CD4-positive, alpha-beta T cell treated with Interleukin-10 for 1 hour (primary cell): ENCODE measurements around the gene PRKCZ.
A peak's percentile ranks its signal among the peaks of the same experiment; 100 is the strongest.

Source experiments
- DNase-seq: peaks from one replicate; pipeline ENCODE4 v3.0.0-alpha.2; 2020

PRKCZ gene

DNA sequence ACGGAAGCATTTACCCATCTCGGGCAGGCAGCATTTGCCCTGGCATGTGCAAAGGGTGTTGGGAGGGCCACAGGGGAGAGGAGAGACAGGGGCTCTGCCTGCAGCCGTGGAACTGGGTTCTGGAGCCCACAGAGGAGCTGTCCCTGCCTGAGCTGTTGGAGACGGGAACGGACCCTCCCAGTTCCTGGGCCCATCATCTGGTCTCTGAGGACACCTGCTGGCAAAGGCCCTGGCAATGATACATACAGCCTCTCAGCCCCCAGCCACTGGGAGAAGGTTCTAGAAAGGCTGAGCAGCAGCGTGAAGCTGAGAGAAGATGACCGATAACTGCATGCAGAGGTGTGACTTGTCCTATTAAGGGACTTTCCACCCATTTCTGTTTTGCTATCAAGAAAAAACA, 113.0 kb downstream of the PRKCZ start:
- no peak for DNase-seq

DNA sequence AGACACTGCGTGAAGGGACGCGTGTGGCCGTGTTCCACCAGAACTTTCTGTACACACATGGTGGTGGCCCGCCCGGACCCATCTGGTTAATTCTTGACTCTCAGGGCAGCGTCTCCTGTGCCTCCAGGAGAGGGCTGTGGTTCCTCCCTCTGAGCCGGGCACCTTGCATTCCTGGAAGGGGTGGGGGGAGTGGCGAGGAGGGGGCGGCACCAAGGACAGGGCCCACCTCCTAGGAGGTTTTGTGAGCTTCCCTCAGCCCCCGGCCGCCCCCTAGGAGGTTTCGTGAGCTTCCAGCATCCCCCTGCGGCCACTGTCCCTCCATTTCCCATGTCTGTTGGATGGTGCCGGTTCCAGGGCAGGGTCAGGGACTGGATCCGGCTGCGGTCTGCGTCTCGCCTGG, 115.4 kb downstream of the PRKCZ start:
- DNase-seq, result no peak

DNA sequence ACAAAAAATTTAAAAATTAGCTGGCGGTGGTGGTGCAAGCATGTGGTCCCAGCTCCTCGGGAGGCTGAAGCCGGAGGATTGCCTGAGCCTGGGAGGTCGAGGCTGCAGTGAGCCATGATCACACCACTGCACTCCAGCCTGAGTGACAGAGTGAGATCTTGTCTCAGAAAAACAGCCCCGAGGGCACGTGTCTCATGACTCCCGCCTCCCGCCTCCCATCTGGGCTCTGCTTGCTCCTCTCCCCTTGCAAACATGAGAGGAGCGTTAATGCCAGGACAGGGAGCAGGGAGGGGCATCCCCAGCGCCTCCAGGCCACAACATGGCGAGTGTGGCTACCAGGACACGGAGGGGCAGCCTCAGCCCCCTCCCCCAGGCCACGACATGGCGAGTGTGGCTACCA, 116.0 kb downstream of the PRKCZ start:
- DNase-seq, result no peak

DNA sequence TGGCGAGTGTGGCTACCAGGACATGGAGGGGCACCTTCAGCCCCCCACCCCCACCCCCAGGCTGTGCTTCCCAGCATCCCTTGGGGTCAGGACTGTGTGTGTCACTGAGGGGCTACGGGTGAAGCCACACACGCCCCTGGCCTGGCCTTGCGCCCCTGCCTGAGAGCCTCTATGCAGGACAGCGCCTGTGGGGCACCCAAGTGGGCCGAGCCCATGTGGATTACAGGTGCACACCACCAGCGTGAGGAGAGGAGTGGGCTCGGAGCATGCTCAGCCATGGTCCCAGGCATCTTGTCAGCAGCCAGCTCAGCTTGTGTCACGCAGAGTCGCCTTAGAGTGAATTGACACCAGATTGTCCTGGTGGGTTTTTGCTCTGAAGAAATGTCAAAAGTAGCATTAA, 116.5 kb downstream of the PRKCZ start:
- DNase-seq, result no peak

DNA sequence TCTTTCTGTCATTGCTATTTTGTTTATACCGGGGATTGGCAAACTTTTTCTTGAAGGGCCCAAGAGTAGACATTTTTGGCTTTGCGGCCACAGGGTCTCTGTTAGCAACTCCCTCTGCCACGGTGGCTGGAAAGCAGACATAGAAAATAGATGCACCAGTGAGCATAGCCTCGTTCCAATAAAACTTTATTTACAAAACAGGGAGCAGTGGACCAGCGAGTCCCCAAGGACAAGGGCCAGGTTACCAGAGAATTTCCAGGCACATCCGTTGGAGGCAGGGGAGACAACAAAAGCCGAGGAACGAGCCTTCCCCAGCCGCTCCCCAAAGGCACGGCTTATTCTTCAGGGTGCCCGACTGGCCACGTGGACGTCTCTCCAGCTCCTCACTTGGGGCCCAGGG, 117.9 kb downstream of the PRKCZ start:
- DNase-seq, result no peak

DNA sequence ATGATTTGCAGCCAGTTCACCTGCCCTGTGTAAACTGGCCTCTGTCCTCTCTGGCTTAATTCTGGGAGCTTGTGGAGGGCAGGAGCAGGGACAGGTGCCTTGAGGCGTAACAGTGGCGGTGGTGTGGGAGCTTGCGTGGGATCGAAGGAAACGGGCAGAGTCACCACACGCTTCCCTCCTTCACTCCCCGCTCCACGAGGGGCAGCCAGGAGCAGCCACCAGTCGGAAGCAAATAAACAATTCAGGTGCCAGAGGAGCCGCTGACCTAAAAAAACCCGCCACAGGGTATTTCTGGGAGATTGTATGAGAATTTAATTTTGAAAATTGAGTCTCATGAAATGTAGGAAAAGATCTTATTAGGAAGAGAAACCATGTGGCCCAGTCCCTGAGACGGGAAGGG, 118.3 kb downstream of the PRKCZ start:
- DNase-seq, result no peak

DNA sequence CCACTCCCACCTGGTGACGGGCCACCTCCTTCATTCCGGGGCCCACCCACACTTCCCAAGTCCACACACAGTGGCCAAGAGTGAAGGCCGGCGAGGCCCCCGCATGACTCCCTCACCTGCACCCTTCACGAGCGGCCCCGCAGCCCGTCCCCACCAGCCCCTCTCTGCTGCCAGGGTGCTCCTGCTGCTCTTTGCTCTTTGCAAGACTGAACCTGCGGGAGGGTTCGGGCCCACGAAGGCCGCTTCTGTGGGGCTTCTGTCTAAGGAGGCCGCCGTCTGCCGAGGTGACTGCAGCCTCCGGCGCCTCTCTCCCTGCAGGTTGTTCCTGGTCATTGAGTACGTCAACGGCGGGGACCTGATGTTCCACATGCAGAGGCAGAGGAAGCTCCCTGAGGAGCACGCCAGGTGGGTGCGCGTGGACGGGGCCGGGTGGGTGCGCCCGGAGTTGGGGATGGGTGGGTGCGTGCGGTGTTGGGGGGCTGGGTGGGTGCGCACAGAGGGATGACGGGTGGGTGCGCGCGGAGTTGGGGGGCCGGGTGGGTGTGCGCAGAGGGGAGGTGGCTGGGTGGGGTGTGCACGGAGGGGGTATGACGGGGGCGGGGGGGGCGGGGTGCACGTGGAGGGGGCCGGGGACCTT, 119.1 kb downstream of the PRKCZ start:
- DNase-seq, result no peak

DNA sequence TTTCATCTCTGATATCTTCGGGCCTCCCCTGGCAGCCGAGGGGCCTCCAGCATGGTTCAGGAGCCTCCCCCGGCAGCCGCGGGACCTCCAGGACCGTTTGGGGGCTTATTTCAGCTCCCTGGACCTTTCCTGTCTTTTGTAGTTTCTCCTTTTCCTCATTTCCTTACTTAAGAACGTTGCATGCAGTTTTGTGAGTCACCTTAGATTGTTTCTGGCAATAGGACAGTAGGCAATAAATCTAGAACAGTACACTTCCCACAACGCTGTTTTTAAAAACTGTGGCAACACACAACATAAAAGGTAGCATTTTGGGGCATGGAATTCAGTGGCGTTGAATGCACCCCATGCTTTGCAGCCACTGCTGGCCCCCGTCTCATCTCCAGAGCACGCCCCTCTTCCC, 120.0 kb downstream of the PRKCZ start:
- DNase-seq, result no peak

DNA sequence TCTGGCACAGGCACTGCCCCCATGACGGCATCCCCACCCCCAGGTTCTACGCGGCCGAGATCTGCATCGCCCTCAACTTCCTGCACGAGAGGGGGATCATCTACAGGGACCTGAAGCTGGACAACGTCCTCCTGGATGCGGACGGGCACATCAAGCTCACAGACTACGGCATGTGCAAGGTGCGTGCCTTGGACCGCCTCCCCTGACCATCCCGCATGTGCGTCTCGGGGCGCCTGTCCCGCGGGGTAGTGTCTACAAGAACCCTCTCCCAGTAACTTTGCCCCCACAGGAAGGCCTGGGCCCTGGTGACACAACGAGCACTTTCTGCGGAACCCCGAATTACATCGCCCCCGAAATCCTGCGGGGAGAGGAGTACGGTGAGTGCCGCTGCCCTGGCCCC, 121.8 kb downstream of the PRKCZ start:
- no peak for DNase-seq

DNA sequence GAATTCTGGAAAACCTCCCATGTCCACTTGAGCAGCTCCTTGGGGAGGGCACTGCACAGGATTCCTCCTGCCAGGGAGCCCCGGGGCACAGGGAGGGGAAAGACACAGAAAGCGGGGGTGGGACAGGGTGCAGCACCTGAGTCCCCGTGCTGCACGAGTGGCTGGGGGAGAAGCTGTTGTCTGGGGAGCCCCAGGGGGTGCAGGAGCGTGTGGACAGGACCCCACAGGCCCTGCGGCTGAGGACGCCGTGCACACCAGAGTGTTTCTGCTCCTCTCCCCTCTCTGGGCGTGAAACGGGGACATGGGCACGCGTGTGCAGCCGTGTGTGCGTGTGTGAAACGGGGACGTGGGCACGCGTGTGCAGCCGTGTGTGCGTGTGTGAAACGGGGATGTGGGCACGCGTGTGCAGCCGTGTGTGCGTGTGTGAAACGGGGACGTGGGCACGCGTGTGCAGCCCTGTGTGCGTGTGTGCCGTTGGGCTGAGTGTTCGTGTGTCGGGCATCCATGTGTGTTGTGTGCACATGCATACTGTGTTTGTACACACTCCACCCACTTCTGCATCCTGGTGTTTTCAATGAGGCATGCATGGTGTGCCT, 122.4 kb downstream of the PRKCZ start:
- no peak for DNase-seq

DNA sequence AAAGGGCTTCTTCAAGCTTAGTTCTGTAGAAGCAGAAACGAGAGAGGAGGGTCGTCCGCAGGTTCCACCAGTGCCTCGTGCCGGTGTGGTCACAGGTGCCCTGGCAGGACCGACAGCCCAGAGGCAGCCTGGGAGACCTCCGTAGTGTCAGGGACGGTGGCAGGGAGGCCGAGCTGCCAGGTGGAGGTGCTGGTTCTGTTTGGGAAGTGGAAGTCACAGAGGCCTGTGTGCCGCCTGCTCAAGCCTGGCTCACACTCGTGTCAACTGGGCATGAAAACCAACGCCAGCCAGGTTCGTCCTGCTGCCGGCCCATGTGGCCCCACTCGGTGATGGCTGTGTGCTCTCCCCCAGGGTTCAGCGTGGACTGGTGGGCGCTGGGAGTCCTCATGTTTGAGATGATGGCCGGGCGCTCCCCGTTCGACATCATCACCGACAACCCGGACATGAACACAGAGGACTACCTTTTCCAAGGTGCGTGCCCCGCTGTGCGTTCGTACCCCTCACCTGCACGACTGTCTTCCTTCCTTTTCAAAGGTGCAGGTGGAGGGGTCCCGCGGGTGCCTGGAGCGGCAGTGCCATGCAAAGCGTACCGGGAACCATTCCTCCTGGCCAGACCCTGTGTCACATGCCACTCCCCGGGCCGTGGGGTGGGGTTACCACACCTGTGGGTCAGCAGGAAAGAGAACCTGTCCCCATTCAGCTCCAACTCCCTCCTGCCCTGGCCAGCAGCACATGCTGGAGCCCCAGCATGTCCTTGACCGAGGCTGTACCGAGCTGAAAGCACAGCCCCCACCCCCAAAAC, 123.5 kb downstream of the PRKCZ start:
- no peak for DNase-seq

DNA sequence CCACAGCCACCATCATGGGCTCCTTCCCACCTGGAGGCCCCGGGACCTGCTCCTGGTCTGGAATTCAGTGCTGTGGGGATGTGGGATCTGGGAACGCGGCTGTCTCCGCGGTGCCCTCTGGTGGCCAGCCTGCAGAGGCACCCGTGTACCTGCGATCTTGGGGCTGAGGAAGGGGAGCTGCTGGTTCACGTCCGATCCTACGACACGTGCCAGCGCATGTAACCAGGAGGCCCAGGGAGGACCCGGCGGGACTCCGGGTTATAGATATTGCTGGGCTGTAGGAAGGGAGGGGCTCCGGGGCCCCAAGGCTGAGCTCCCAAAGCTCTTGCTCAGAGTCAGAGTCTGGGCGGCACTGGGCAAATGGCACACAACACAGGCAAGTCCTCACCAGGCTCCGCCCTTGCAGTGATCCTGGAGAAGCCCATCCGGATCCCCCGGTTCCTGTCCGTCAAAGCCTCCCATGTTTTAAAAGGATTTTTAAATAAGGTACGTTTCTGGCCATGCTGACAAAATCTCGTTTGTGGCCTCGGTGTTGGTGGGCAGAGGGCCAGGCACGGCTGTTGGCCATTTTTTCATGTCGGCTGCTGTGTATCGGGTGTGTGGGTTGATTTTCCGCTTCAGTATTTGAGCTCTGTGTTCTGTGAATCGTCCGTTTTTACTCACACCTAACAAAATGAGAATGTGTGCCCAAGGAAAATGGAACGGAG, 124.3 kb downstream of the PRKCZ start:
- DNase-seq, result peak; percentile 40

DNA sequence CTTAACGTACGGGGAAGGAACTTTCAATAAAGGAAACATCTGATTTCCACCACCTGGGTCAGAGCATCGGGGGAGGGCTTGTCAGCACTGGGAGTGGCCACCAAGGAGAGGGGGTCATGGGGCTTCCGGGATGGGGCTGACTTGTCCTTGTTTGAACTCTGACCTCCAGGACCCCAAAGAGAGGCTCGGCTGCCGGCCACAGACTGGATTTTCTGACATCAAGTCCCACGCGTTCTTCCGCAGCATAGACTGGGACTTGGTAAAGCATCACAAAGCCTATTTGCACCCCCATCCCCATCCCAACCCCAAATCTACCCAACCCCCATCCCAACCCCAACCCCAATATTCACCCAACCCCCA, 124.8 kb downstream of the PRKCZ start:
- no peak for DNase-seq

DNA sequence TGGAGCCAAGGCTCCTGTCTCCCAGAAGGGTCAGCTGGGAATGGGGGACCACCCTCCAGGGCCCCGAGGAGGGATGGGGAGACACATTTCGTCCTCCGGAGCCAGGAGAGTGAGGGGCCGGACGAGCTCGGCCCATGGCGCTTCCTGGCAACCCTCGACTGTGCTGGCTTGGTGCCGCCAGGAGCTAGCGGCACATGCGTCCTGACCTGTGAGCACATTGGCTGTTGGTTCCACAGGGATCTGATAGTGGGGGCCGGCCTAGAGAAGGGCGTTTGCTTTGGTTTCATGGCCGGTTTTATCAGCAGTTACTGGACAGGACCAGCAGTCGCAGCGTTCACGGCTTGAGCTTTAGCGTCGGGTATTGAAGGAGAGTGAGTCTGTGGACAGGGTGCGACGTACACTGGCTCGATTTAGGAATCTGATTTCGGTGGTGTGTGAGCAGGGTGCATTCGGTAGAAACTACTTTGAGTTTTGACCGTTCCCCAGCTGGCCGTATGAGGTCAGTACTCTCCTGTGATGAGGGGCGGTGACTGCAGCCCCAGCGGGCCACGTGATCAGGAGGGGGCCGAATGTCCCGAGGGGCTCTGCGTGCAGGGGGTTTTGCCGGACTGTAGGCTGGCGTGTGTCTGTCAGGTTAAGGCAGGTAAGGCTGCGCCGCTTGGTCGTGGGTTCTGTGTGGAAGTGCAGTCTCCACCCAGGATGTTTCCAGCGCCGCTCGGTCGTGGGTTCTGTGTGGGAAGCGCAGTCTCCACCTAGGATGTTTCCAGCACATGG, 125.7 kb downstream of the PRKCZ start:
- DNase-seq, result no peak

DNA sequence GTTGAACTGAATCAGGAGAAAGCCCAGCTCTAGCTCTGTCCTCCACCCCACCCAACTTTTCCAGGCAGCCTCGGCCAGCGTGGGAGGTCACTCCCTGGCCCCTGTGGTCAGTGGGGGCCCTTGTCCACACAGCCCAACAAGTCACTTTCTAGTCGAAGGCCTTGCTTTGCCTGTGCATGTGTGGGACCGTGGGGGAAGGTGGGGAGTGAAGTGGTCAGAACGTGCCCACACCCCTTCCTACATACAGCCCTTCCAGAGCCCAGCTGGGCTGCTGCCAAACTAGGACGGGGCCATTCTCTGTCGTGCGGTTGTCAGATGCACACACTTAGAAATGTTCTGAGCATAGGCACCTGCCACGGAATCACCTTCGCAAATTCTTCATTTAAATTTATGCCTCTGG, 126.4 kb downstream of the PRKCZ start:
- DNase-seq, result no peak

DNA sequence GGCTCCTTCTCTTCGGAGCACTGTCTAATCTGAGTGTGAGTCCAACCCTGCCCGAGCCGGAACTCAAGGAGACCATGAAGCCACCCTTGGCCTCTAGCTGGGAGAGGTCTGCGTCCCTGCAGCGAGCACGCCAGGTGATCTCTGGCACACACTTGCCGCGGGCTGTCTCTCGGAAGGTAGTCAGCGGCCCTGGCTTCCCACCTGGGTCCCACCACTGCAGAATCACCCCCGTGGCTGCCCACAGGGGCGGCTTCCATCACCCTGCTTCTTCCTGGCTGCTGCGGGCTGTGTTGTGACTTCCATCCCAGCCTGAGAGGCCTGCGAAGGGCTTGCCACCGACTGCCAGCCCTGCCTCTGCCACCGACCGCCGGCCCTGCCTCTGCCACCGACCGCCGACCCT, 127.3 kb downstream of the PRKCZ start:
- no peak for DNase-seq

DNA sequence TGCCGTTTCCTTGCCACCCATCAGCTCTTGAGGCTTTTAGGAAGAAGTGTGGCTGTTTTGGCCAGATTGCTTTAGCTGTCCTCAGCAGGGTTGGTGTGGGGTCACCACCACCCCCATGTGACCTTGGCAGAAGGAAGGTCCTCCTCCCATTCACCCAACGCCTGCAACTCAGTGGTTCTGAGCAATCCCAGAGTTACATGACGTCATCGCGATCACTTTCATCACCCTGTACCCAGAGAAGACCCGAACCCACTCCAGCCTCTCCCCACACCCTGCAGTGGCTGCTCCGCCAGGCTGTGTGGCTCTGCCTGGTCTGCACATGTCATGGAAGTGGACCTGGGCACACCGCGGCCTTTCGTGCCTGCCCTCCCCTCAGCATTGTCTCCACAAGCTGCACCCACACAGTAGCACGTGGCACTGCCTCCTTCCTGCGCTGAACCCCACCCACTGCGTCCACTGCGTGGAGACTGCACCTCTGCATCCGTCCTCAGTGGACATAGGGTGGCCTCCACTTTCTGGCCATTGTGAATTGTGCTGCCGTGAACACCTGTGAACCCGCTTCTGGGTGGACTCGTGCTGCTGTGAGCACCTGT, 127.8 kb downstream of the PRKCZ start:
- no peak for DNase-seq

DNA sequence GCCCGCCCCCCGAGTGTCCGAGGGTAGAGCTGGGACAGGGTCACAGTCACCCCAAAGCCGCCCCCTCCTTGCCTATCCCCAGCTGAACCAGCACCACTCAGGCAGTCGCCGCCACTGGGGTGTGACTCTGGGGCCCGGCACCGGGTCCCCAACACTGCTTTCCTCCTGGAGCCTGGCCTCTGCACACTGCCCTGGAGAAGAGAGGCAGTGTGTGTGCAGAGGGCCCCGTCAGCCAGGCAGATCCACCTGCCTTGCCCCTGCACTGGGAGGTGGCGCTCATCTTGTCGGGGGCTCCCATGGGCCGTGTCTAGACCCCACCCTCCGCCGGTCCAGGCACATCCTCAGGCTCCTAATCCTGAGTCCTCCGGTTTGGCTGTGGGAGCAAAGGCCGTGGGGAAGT, 128.7 kb downstream of the PRKCZ start:
- no peak for DNase-seq

DNA sequence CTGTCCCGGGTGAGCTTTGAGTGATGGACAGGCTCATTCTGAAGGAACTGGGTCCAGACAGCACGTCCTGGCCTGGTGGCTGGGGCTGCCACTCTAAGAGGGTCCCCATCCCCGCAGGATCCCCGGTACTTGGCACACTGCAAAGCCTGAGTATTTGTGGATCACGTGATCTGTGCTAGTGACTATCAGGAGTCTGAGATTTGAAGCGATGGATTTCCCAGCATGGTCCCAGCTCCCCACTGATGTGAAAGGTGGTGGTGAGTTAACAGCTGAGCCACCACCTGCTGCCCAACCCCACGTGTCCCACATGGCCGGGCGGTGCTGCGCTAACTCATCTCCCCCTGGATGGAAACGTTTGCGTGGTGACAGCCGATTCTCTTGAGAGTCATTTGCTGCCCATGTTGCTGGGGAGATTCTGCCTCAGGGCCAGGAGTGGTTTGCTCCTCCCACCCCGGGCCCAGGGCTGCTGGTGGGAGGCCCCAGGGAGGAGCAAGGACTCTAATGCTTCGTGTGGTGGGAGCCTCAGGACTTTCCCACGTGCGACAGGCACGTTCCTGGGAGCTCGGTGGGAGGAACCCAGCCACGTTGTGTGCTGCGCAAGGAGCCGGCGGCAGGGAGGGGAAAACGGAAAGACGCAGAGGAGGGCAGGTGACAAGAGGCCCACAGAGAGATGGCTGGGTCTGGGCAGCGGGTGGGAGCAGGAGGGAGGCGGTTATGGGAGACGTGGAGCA, 129.2 kb downstream of the PRKCZ start:
- no peak for DNase-seq

DNA sequence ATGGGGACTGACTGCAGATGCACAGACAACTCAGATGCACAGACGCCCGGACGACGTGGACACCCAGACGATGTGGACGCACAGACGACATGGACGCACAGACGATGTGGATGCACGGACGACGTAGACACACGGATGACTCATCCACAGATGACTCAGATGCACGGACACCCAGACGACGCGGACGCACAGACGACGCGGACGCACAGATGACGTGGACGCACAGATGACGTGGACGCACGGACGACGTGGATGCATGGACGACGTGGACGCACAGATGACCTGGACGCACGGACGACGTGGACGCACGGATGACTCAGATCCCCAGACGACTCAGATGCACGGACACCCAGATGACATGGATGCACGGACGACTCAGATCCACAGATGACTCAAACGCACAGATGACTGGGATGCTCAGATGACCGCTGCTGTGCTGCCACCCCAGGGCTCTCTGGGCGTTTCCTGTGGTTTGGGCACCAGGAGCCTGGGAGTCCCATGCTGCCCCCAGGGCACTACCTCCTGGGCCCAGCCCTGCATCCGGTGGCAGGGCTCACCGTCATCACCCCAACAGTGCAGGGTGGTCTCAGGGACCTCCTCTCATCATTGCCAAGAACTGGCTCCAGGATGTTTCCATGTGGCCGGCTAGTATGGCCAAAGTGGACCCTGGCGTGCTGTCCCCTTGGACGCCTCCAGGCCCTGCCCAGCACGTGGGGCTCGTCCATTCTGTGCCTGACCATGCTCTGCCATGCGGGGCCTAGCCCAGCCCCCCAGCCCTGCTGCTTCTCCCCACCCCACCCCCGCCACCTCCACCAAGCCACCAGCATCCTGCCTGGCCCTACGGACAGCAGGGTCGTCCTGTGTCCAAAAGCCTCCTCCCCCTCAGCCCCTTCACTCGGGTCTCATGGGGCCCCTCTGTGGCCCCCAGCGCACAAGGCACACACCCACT, 130.4 kb downstream of the PRKCZ start:
- no peak for DNase-seq

DNA sequence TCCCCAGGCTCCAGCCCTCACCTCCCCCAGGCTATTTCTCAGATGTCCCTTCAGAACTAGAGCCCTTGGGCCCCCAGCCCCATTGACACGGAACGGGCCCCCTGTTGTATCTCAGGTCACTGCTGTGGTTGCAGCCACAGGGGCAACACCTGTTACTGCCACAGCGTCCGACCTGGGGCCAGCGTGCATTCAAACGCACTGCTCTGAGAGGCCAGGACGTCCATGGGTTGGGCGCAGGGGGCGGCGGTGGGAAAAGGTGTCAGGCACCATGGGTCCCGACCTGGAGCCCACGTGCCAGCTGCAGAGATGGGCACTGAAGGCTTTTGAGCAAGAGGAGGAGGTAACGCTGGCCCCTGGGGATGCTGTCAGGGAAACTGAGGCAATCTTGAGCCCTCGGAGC, 131.1 kb downstream of the PRKCZ start:
- no peak for DNase-seq
